Stomach (tissue), 4 donors: ENCODE results near the gene CLIC6.

Experiments
- CTCF ChIP-seq, 7 experiments: fragments of 450-650 bp in 4 of 7; fragments of 200-600 bp in 3 of 7; sonication (generic) in 3 of 7; IDR thresholded peaks; one replicate each; pipeline ENCODE4 v1.5.1; 2016 to 2019; ENCODE audit warnings: antibody characterized with exemption in 7 of 7, control low read depth in 2 of 7, mild to moderate bottlenecking in 1 of 7
- EP300 ChIP-seq: sonication (generic); formaldehyde crosslinking; IDR thresholded peaks from one replicate; pipeline ENCODE4 v1.6.1; 2017; ENCODE audit warnings: antibody characterized with exemption
- POLR2A ChIP-seq, 4 donors: fragments of 450-650 bp; IDR thresholded peaks; one replicate each; pipeline ENCODE4 v1.6.1; 2016; ENCODE audit warnings: antibody characterized with exemption in 4 of 4, control low read depth in 2 of 4, mild to moderate bottlenecking in 1 of 4, moderate library complexity in 1 of 4
- POLR2AphosphoS5 ChIP-seq, 3 donors: sonication (generic); formaldehyde crosslinking; IDR thresholded peaks; one replicate each; pipeline ENCODE4 v1.6.1; 2016; ENCODE audit warnings: antibody characterized with exemption in 3 of 3

- TF ChIP-seq CTCF (IDR thresholded peaks at IDR 0.05): no peak
- TF ChIP-seq POLR2A (IDR thresholded peaks at IDR 0.05): no peak
- TF ChIP-seq POLR2AphosphoS5 (IDR thresholded peaks at IDR 0.05): no peak
- TF ChIP-seq EP300: no peak
Measured at GRCh38 chr21:34649400-34649799, 19.4 kb upstream of the CLIC6 start.
